GM19467 (cell line): ENCODE results near the gene ZC3H18.

Experiments used
- ATAC-seq: cut with Tn5 transposase; IDR thresholded peaks from one replicate; pipeline ENCODE4 v1.9.1; 2021; ENCODE audit warnings: mild to moderate bottlenecking, moderate library complexity; ENCODE audit not compliant: unreplicated experiment

Gene ZC3H18

GRCh38 chr16:88578446-88579313 is 8.5 kb downstream of the ZC3H18 start:
- no peak for ATAC-seq

GRCh38 chr16:88580371-88580770 is 10.2 kb downstream of the ZC3H18 start:
- no peak for ATAC-seq

DNA sequence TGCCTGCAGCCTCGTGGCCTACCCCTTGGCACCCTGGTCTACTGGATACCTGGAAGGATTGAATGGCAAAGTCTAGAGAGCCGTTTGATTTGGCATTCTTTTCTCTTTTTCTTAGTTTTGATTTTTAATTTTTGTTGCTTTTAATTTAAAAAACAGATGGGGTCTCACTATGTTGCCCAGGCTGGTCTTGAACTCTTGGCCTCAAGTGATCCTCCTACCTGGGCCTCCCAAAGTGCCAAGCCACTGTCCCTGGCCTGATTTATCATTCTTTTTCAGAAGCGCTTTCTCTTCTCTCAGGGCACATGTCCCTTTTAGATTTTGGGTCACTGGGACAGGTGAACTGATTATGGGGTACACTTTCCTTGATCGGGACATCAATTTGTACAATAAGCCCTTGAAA is 10.8 kb downstream of the ZC3H18 start:
- ATAC-seq = no peak

- no peak for ATAC-seq
These were observed 12.8 kb downstream of the ZC3H18 start for GRCh38 chr16:88582912-88583575.

- no peak for ATAC-seq
These were observed 14.5 kb downstream of the ZC3H18 start for GRCh38 chr16:88584676-88585075.

- ATAC-seq = no peak
These were observed 15.1 kb downstream of the ZC3H18 start for GRCh38 chr16:88585269-88585668.

- ATAC-seq = no peak
These were observed 15.9 kb downstream of the ZC3H18 start for GRCh38 chr16:88585927-88586581.

- no peak for ATAC-seq
These were observed 17.9 kb downstream of the ZC3H18 start for GRCh38 chr16:88588148-88588547.

DNA sequence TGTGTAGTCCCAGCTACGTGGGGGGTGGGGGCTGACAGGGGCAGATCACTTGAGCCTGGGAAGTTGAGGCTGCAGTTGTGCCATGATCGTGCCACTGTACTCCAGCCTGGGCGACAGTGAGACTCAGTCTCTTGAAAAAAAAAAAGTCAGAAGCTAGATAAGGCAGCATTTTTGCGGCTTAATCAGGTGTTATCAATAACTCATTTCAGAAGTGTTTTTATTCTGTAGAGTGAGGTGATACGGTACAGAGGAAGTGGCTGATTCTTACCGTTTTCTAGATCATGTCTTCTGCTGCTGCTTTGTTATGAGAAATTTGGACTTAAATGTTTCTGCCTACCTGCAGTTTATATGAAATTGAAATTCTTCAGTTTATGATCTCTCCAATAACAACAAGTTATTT is 18.6 kb downstream of the ZC3H18 start:
- ATAC-seq = no peak

DNA sequence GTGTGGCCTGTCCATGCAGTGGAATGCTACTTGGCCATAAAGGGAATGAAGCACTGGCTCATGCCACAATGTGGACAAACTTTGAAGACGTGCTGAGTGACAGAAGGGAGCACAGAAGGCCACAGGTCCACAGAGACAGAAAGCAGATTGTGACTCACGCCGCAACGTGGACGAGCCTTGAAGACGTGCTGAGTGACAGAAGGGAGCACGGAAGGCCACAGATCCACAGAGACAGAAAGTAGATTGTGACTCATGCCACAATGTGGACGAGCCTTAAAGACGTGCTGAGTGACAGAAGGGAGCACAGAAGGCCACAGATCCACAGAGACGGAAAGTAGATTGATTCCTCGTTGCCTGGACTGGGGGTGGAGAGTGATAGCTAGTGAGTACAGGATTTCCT is 19.2 kb downstream of the ZC3H18 start:
- ATAC-seq = no peak

GRCh38 chr16:88591577-88592021 is 21.4 kb downstream of the ZC3H18 start:
- ATAC-seq = no peak

DNA sequence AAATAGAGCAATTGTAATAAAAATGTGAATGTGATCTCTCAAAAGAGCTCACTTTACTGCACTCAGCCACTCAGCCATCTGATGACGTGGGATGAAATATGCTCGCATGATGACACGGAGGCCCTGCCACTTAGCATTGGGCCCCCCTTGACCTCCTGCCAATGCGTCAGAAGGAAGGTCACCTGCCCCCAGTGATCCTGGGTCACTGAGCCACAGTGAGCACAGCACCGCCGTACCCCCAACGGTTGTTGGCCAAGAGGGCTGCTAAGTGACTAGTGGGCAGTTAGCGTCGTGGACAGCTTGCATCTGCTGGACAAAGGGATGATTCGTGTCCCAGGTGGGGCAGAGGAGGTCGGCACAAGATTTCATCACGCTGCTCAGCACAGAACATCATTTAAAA is 22.9 kb downstream of the ZC3H18 start:
- no peak for ATAC-seq

DNA sequence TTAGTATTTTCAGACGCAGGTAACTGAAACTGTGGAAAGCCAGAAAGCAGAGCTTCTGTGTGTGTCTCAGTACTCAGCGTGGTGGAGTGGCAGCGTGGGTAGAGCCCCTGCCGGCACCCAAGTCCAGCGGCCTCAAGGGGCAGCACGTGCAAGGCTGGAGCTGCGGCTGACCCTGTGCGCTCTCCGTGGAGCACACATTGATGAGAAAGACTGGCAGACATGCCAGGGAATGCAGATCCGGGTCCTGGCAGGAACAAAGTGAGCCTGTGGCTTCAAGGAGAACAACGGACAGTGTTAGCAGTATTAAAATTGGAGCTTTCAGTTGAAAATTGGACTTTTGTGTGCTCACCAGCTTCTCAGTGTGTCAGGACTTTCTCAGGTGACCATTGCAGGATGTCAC is 23.3 kb downstream of the ZC3H18 start:
- no peak for ATAC-seq

GRCh38 chr16:88593910-88594309 is 23.7 kb downstream of the ZC3H18 start:
- no peak for ATAC-seq

- no peak for ATAC-seq
These were observed 24.9 kb downstream of the ZC3H18 start for GRCh38 chr16:88595101-88595500.

DNA sequence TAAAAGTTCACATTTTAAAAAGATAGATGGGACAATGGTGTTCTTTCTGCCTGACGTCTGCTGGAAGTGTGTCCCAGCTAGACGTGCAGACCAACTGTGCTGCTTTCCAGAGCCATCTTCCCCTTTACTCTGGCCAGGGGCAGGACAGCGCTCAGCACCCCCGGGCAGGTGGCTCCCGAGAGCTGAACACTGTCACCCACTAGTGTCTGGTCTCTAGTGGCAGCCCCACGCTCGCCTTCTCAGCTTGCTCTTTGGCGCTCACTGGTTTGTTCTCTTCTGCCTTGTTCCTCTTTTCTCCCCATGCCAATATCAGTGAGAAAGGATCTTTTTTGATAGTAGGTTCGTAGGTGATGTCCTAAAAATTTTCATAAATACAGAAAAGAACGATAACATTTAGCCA is 25.7 kb downstream of the ZC3H18 start:
- no peak for ATAC-seq

- no peak for ATAC-seq
These were observed 26.3 kb downstream of the ZC3H18 start for GRCh38 chr16:88596483-88596882.

DNA sequence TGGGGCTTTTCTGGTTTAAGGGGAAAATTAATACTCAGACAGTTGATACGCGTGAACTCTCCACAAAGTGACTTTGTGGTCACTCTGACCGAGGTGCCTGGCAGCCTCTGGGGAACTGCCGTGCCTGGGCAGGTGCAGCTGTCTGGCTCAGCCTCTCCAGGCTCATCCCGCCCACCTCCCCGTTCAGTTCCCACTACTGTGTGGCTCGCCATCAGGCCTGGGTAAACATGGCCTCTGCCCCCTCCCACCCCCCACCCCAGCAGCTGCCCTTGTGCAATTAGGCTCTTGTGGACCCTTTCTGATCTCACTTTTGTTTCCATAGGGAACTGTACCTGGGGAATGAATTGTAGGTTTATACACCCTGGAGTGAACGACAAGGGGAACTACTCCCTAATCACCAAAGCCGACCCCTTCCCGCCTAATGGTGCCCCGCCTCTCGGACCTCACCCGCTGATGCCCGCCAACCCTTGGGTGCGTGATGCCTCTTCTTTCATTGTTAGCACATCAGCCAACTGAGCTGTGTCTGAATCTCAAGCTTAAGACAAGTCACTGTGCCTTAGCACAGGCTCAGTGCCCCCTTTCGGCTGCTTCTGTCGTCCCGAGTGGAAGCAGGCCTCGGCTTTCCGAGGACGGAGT is 27.8 kb downstream of the ZC3H18 start:
- ATAC-seq = no peak

GRCh38 chr16:88599092-88599733 is 29.0 kb downstream of the ZC3H18 start:
- no peak for ATAC-seq

- ATAC-seq = no peak
These were observed 29.8 kb downstream of the ZC3H18 start for GRCh38 chr16:88599825-88600538.
